ENCODE data around the gene POLR2L. TPM values are rescaled to one million over a fixed set of nuclear protein-coding genes. Genes with fewer than 3 reads are reported as not detected.

Gene POLR2L
- total and polyA plus RNA-seq, 2 of the 13 experiments (the other 11 are each of a cell fraction or from before 2014, with no cell fraction given) = 104 to 114 TPM

DNA sequence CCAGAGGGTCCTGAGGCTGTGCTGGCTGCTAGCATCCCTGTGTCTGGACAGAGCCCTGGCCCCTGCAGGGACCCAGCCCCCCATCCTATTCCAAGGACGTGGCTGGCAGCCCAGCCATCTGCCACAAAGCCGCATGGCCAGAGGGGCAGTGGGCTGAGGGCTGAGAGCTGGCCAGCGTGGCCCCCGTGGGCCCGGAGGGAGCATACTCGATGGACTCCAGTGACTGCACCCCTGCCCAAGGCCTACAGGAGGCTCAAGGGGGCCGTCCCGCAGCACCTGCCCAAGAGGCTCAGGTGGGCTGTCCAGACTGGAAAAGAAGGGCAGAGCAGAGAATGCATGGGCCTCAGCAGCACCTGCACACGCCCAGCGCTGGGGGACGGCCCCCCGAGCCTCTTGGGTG is 13.5 kb upstream of the POLR2L start:
- H3K36me3 ChIP-seq (replicated peaks in 1 of 2; ENCODE audit: control insufficient read depth in 1 of 2, insufficient read depth in 2 of 2, low read length in 2 of 2) = no peaks in the 10 kb centered on the region
- H3K79me2 ChIP-seq (ENCODE audit: insufficient read depth, low read length) = no peaks in the 10 kb centered on the region
- TF ChIP-seq DNMT3B (CRISPR knock-in tag; conservative IDR thresholded peaks at IDR 0.05) (no peak), AGO2 (optimal IDR thresholded peaks at IDR 0.05; ENCODE audit: low read depth, low read length) (peak; percentile 21)
- no peaks in the 10 kb centered on the region for H3K27me3 ChIP-seq (ENCODE audit: control insufficient read depth in 1 of 2, insufficient read depth in 2 of 2, low read length in 2 of 2)
- no peak overlapping the region for H3K4me3 ChIP-seq (replicated peaks in 1 of 3; ENCODE audit: insufficient read depth in 1 of 3, low read depth in 2 of 3, low read length in 3 of 3)
- no peaks in the 10 kb centered on the region for H3K9me3 ChIP-seq (ENCODE audit: low read length)
- BruUV-seq (replicated peaks) = no TSS peak
- H3K9ac ChIP-seq (ENCODE audit: insufficient read depth, low read depth, low read length) = no peak overlapping the region
- in situ Hi-C loops (cut with HindIII; ENCODE audit: extremely low pct_ligation_motif_present, low pct_unique_long_range_greater_than_20kb) = no loop called here
- intact Hi-C loops (cut with micrococcal nuclease; ENCODE audit: unreplicated experiment) = no loop called here
- H2AFZ ChIP-seq (ENCODE audit: low read length) = no peak overlapping the region
- H3K27ac ChIP-seq (ENCODE audit: extremely low read length, insufficient read depth, low read length) = no peak overlapping the region
- FAIRE-seq = no peak
- WGBS (ENCODE audit: low lambda C conversion rate) = no CpG with 5 or more reads among the region's 12 CpGs
- ATAC-seq = no peak
- DNase-seq (ENCODE audit: low spot score) = no peak
- POLR2A ChIA-PET = interaction anchor here (1.4 to 1.7 kb wide), 2 partner anchors 30 to 36 kb away, joined by 3 to 4 read pairs; no protein-coding TSS in a partner anchor
- H4K20me1 ChIP-seq (ENCODE audit: insufficient read depth, low read length) = no peaks in the 10 kb centered on the region; the same call in 1 of the 2 replicates
- CTCF ChIA-PET (ENCODE audit: low intra/inter-chr PET ratio, low total read pairs) = no interaction called here
- H3K4me1 ChIP-seq (ENCODE audit: insufficient read depth, low read length) = no peaks in the 10 kb centered on the region
- no peak overlapping the region for H3K4me2 ChIP-seq (ENCODE audit: low read depth, low read length)

DNA sequence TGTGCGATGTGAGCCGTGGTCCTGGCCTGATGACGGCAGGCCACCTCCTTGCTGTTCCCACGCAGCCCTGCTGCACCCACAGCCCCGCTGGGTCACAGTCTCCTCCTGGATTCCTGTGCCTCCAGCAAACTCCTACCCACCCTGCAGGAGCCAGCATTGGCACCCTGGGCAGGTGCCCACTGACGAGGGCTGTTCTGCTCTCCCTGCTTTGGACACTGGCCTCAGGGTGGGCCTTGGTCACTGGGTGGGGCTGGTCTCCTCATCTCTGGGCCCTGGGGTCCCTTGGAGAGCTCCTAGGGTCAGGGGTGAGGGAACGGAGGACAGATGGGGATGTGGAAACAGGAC is 13.0 kb upstream of the POLR2L start:
- in situ Hi-C loops (cut with HindIII; ENCODE audit: extremely low pct_ligation_motif_present, low pct_unique_long_range_greater_than_20kb) (no loop called here), intact Hi-C loops (cut with micrococcal nuclease; ENCODE audit: unreplicated experiment) (no loop called here)
- no peaks in the 10 kb centered on the region for H3K9me3 ChIP-seq (ENCODE audit: low read length)
- H3K36me3 ChIP-seq (replicated peaks in 1 of 2; ENCODE audit: control insufficient read depth in 1 of 2, insufficient read depth in 2 of 2, low read length in 2 of 2) = no peaks in the 10 kb centered on the region; a peak in 1 of 5 replicates
- 98% methylated on average over 6 of the region's 7 CpGs for WGBS (ENCODE audit: low lambda C conversion rate)
- TF ChIP-seq MED8 (CRISPR knock-in tag; IDR thresholded peaks at IDR 0.05; ENCODE audit: insufficient replicate concordance) (no peak), EED (CRISPR knock-in tag; IDR thresholded peaks at IDR 0.05) (no peak), PAX8 (CRISPR knock-in tag; IDR thresholded peaks at IDR 0.05; ENCODE audit: borderline replicate concordance) (no peak), SIX4 (CRISPR knock-in tag; IDR thresholded peaks at IDR 0.05) (no peak), FOXM1 (CRISPR knock-in tag; IDR thresholded peaks at IDR 0.05) (no peak)
- no peak for ATAC-seq
- H4K20me1 ChIP-seq (ENCODE audit: insufficient read depth, low read length) = no peaks in the 10 kb centered on the region; the same call in 1 of the 2 replicates
- no peak for FAIRE-seq
- CTCF ChIA-PET (ENCODE audit: low intra/inter-chr PET ratio, low total read pairs) = no interaction called here
- POLR2A ChIA-PET = interaction anchor here (1.7 kb wide), 1 partner anchor 29 kb away, joined by 4 read pairs; no protein-coding TSS in a partner anchor
- no peak overlapping the region for H3K4me3 ChIP-seq (replicated peaks in 1 of 3; ENCODE audit: insufficient read depth in 1 of 3, low read depth in 2 of 3, low read length in 3 of 3)
- no peak overlapping the region for H3K9ac ChIP-seq (ENCODE audit: insufficient read depth, low read depth, low read length)
- no peak overlapping the region for H3K27ac ChIP-seq (ENCODE audit: extremely low read length, insufficient read depth, low read length)
- H3K4me1 ChIP-seq (ENCODE audit: insufficient read depth, low read length) = no peaks in the 10 kb centered on the region
- no peaks in the 10 kb centered on the region for H3K27me3 ChIP-seq (ENCODE audit: control insufficient read depth in 1 of 2, insufficient read depth in 2 of 2, low read length in 2 of 2)
- no peak overlapping the region for H3K4me2 ChIP-seq (ENCODE audit: low read depth, low read length)
- no peak overlapping the region for H2AFZ ChIP-seq (ENCODE audit: low read length)
- no peaks in the 10 kb centered on the region for H3K79me2 ChIP-seq (ENCODE audit: insufficient read depth, low read length)
- no TSS peak for BruUV-seq (replicated peaks)
- DNase-seq (ENCODE audit: low spot score) = no peak
